Endodermal cell (in vitro differentiated cells): Measurements from ENCODE around the gene ZCCHC14. TPM values are rescaled to one million over a fixed set of nuclear protein-coding genes. Genes with fewer than 3 reads are reported as not detected.
A peak's percentile ranks its signal among the peaks of the same experiment; 100 is the strongest.

ENCODE experiments used
- DNase-seq: peaks from one replicate; pipeline ENCODE4 v3.0.0-alpha.2; 2017
- H3K27ac ChIP-seq: 2 replicates; pipeline ENCODE4 v1.5.1; 2013; ENCODE audit warnings: mild to moderate bottlenecking, low read depth, low read length, moderate library complexity
- H3K27me3 ChIP-seq: 2 replicates; pipeline ENCODE4 v1.6.1; 2013; ENCODE audit warnings: mild to moderate bottlenecking, low read length, moderate library complexity; ENCODE audit not compliant: insufficient read depth, control insufficient read depth, poor library complexity, severe bottlenecking
- H3K36me3 ChIP-seq: 2 replicates; pipeline ENCODE4 v1.7.0; 2013; ENCODE audit warnings: mild to moderate bottlenecking, low read length, moderate library complexity; ENCODE audit not compliant: control insufficient read depth, insufficient read depth
- H3K4me1 ChIP-seq: one replicate; pipeline ENCODE4 v1.7.0; 2013; ENCODE audit warnings: low read length; ENCODE audit not compliant: control insufficient read depth, insufficient read depth
- H3K4me3 ChIP-seq: 2 replicates; pipeline ENCODE4 v1.5.1; 2013; ENCODE audit warnings: mild to moderate bottlenecking, low read length, moderate library complexity
- H3K9ac ChIP-seq: 2 replicates; pipeline ENCODE4 v1.6.1; 2013; ENCODE audit warnings: mild to moderate bottlenecking, low read length, moderate library complexity; ENCODE audit not compliant: poor library complexity, severe bottlenecking; ENCODE audit errors: extremely low read depth
- H3K9me3 ChIP-seq: 2 replicates; pipeline ENCODE4 v1.6.1; 2013; ENCODE audit warnings: mild to moderate bottlenecking, low read length, moderate library complexity; ENCODE audit not compliant: control insufficient read depth
- H3K27ac Mint-ChIP-seq: 2 replicates; pipeline ENCODE4 v1.8.0; 2020; ENCODE audit warnings: mixed read lengths
- H3K27me3 Mint-ChIP-seq: 2 replicates; pipeline ENCODE4 v1.8.0; 2021; ENCODE audit warnings: mild to moderate bottlenecking, mixed read lengths; ENCODE audit not compliant: insufficient read depth
- H3K36me3 Mint-ChIP-seq: 2 replicates; pipeline ENCODE4 v1.8.0; 2020; ENCODE audit warnings: low read depth, mixed read lengths
- H3K4me1 Mint-ChIP-seq: 2 replicates; pipeline ENCODE4 v1.8.0; 2020; ENCODE audit warnings: mixed read lengths
- H3K4me3 Mint-ChIP-seq: 2 replicates; pipeline ENCODE4 v1.8.0; 2020; ENCODE audit warnings: mild to moderate bottlenecking, moderate library complexity, mixed read lengths
- H3K9me3 Mint-ChIP-seq: 2 replicates; pipeline ENCODE4 v1.8.0; 2020; ENCODE audit warnings: mild to moderate bottlenecking, mixed read lengths
- WGBS, 2 experiments: methylation state at CpG; one replicate each; pipeline versions ENCODE4 v1.1.5 to v1.1.7; 2013; ENCODE audit warnings: missing lambda C conversion rate in 2 of 2, mixed read lengths in 1 of 2; ENCODE audit not compliant: insufficient coverage in 1 of 2, insufficient read length in 1 of 2; 5-methylcytosine and 5-hydroxymethylcytosine counted together
- total RNA-seq, 2 donors: library from RNA; stranded (reverse); fragmentation: NEBNext Ultra II Directional in 1 of 2; extraction: Animal tissue kit (Norgen Biotek cat#: 25700) in 1 of 2; gene quantifications; 2 replicates in 1 of 2; 3 replicates in 1 of 2; pipeline ENCODE4 v1.2.1, GENCODE V29; 2021
- TF ChIP-seq, protein P1 (sequence below): fragments of 200-600 bp; sonication (generic); conservative IDR thresholded peaks from 2 replicates; pipeline ENCODE4 v1.5.0; 2021; ENCODE audit warnings: antibody characterized with exemption, mild to moderate bottlenecking

The ZCCHC14 gene
- total RNA-seq, 2 donors from 2014 or later, result 27.3 to 33.7 TPM

GRCh38 chr16:87474017-87474416 lies 18.8 kb downstream of the ZCCHC14 start:
- Histone ChIP-seq H3K27ac (no peak overlapping the region), H3K27me3 (no peaks in the 10 kb centered on the region), H3K9ac (no peak overlapping the region), H3K4me1 (peaks cover 6% of the 10 kb centered on the region), H3K9me3 (no peaks in the 10 kb centered on the region), H3K4me3 (no peak overlapping the region), H3K36me3 (peaks cover 18% of the 10 kb centered on the region)
- peak overlapping the region; percentile 30 for H3K27ac Mint-ChIP-seq
- no peaks in the 10 kb centered on the region for H3K27me3 Mint-ChIP-seq
- WGBS, 2 experiments, result 91 to 92% methylated on average over 3 to 4 of the region's 4 CpGs
- H3K4me3 Mint-ChIP-seq, result no peak overlapping the region
- peaks cover 22% of the 10 kb centered on the region for H3K4me1 Mint-ChIP-seq
- no peaks in the 10 kb centered on the region for H3K9me3 Mint-ChIP-seq
- TF ChIP-seq, protein P1, sequence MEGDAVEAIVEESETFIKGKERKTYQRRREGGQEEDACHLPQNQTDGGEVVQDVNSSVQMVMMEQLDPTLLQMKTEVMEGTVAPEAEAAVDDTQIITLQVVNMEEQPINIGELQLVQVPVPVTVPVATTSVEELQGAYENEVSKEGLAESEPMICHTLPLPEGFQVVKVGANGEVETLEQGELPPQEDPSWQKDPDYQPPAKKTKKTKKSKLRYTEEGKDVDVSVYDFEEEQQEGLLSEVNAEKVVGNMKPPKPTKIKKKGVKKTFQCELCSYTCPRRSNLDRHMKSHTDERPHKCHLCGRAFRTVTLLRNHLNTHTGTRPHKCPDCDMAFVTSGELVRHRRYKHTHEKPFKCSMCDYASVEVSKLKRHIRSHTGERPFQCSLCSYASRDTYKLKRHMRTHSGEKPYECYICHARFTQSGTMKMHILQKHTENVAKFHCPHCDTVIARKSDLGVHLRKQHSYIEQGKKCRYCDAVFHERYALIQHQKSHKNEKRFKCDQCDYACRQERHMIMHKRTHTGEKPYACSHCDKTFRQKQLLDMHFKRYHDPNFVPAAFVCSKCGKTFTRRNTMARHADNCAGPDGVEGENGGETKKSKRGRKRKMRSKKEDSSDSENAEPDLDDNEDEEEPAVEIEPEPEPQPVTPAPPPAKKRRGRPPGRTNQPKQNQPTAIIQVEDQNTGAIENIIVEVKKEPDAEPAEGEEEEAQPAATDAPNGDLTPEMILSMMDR, result peak; percentile 10
- DNase-seq, result no peak
- H3K36me3 Mint-ChIP-seq, result peaks cover 18% of the 10 kb centered on the region

GRCh38 chr16:87472935-87473334 lies 19.9 kb downstream of the ZCCHC14 start:
- Mint-ChIP-seq H3K36me3 (peaks cover 16% of the 10 kb centered on the region), H3K4me3 (no peak overlapping the region), H3K27me3 (no peaks in the 10 kb centered on the region), H3K4me1 (peaks cover 22% of the 10 kb centered on the region), H3K27ac (no peak overlapping the region), H3K9me3 (no peaks in the 10 kb centered on the region)
- Histone ChIP-seq H3K4me3 (no peak overlapping the region), H3K4me1 (peaks cover 6% of the 10 kb centered on the region), H3K9me3 (no peaks in the 10 kb centered on the region), H3K36me3 (peaks cover 18% of the 10 kb centered on the region), H3K27me3 (no peaks in the 10 kb centered on the region), H3K27ac (no peak overlapping the region), H3K9ac (no peak overlapping the region)
- no peak for DNase-seq
- 89 to 100% methylated on average over 1 to 6 of the region's 6 CpGs for WGBS, 2 experiments
- TF ChIP-seq, protein P1, result no peak

GRCh38 chr16:87472142-87472778 lies 20.6 kb downstream of the ZCCHC14 start:
- Histone ChIP-seq H3K9ac (no peak overlapping the region), H3K27me3 (no peaks in the 10 kb centered on the region), H3K36me3 (peaks cover 18% of the 10 kb centered on the region), H3K27ac (no peak overlapping the region), H3K9me3 (no peaks in the 10 kb centered on the region), H3K4me3 (no peak overlapping the region), H3K4me1 (peaks cover 6% of the 10 kb centered on the region)
- no peak for DNase-seq
- H3K4me3 Mint-ChIP-seq, result no peak overlapping the region
- H3K27ac Mint-ChIP-seq, result no peak overlapping the region
- no peaks in the 10 kb centered on the region for H3K27me3 Mint-ChIP-seq
- no peaks in the 10 kb centered on the region for H3K9me3 Mint-ChIP-seq
- WGBS, 2 experiments, result 85 to 95% methylated on average over 19 to 22 of the region's 22 CpGs
- peaks cover 22% of the 10 kb centered on the region for H3K4me1 Mint-ChIP-seq
- TF ChIP-seq, protein P1, result no peak
- peaks cover 16% of the 10 kb centered on the region for H3K36me3 Mint-ChIP-seq
